Body of pancreas (tissue), 4 donors: Measurements from ENCODE around the gene CCNYL1.

Experiments
- CTCF ChIP-seq, 7 experiments: fragments of 450-650 bp in 4 of 7; fragments of 200-600 bp in 3 of 7; sonication (generic) in 3 of 7; IDR thresholded peaks; one replicate each; pipeline ENCODE4 v1.5.1; 2016 to 2019; ENCODE audit warnings: antibody characterized with exemption in 7 of 7
- POLR2A ChIP-seq, 3 donors: fragments of 450-650 bp; IDR thresholded peaks; one replicate each; pipeline ENCODE4 v1.6.1; 2016; ENCODE audit warnings: antibody characterized with exemption in 3 of 3, mild to moderate bottlenecking in 2 of 3

GRCh38 chr2:207719008-207719407 is 7.6 kb downstream of the CCNYL1 start:
- TF ChIP-seq CTCF (IDR thresholded peaks at IDR 0.05), result no peak
- TF ChIP-seq POLR2A (IDR thresholded peaks at IDR 0.05), result no peak
